HepG2 (cell line): Measurements from ENCODE around the gene RREB1. TPM values are rescaled to one million over a fixed set of nuclear protein-coding genes. Genes with fewer than 3 reads are reported as not detected.
A peak's percentile ranks its signal among the peaks of the same experiment; 100 is the strongest.

ENCODE experiments used
- CBFB ChIP-seq: sonication (generic); formaldehyde crosslinking; IDR thresholded peaks from 2 replicates; pipeline ENCODE4 v1.4.0; 2020; ENCODE audit warnings: missing genetic modification reagents
- ISL2 ChIP-seq: sonication (generic); formaldehyde crosslinking; IDR thresholded peaks from 2 replicates; pipeline ENCODE4 v1.5.0; 2020; ENCODE audit warnings: missing genetic modification reagents
- KLF11 ChIP-seq: IDR thresholded peaks from 2 replicates; pipeline ENCODE4 v1.6.1; 2016; ENCODE audit warnings: missing compliant biosample characterization
- PHF20 ChIP-seq: sonication (generic); formaldehyde crosslinking; IDR thresholded peaks from 2 replicates; pipeline ENCODE4 v1.5.0; 2020; ENCODE audit warnings: mild to moderate bottlenecking, missing genetic modification reagents
- SMAD3 ChIP-seq: sonication (generic); formaldehyde crosslinking; IDR thresholded peaks from 2 replicates; pipeline ENCODE4 v1.4.0; 2020; ENCODE audit warnings: missing genetic modification reagents
- SRSF1 ChIP-seq: fragments of 200-400 bp; formaldehyde crosslinking; optimal IDR thresholded peaks from 2 replicates; pipeline ENCODE3; 2017; ENCODE audit warnings: mild to moderate bottlenecking, low read depth, low read length, moderate library complexity
- TOPORS ChIP-seq: sonication (generic); formaldehyde crosslinking; IDR thresholded peaks from 2 replicates; pipeline ENCODE4 v1.8.0; 2023; ENCODE audit warnings: mild to moderate bottlenecking, missing genetic modification reagents
- YEATS4 ChIP-seq: sonication (generic); formaldehyde crosslinking; IDR thresholded peaks from 2 replicates; pipeline ENCODE4 v1.4.0; 2020; ENCODE audit warnings: missing genetic modification reagents, borderline replicate concordance
- ZNF20 ChIP-seq: sonication (generic); formaldehyde crosslinking; IDR thresholded peaks from 2 replicates; pipeline ENCODE4 v1.4.0; 2020; ENCODE audit warnings: mild to moderate bottlenecking, moderate library complexity, missing genetic modification reagents
- ZNF251 ChIP-seq: sonication (generic); formaldehyde crosslinking; IDR thresholded peaks from 2 replicates; pipeline ENCODE4 v1.9.0; 2021; ENCODE audit warnings: mild to moderate bottlenecking, missing genetic modification reagents
- ZNF318 ChIP-seq: sonication (generic); formaldehyde crosslinking; IDR thresholded peaks from 2 replicates; pipeline ENCODE4 v1.4.0; 2020; ENCODE audit warnings: mild to moderate bottlenecking, missing genetic modification reagents
- ZNF333 ChIP-seq: sonication (generic); formaldehyde crosslinking; IDR thresholded peaks from 2 replicates; pipeline ENCODE4 v1.4.0; 2020; ENCODE audit warnings: mild to moderate bottlenecking, missing genetic modification reagents, borderline replicate concordance
- ZNF430 ChIP-seq: sonication (generic); formaldehyde crosslinking; IDR thresholded peaks from 2 replicates; pipeline ENCODE4 v1.9.0; 2021; ENCODE audit warnings: mild to moderate bottlenecking, missing genetic modification reagents
- ZNF543 ChIP-seq: sonication (generic); formaldehyde crosslinking; IDR thresholded peaks from 2 replicates; pipeline ENCODE4 v1.4.0; 2020; ENCODE audit warnings: mild to moderate bottlenecking, missing genetic modification reagents
- ZNF550 ChIP-seq: sonication (generic); formaldehyde crosslinking; IDR thresholded peaks from 2 replicates; pipeline ENCODE4 v1.4.0; 2020; ENCODE audit warnings: mild to moderate bottlenecking, missing genetic modification reagents, borderline replicate concordance
- ZNF570 ChIP-seq: sonication (generic); formaldehyde crosslinking; IDR thresholded peaks from 2 replicates; pipeline ENCODE4 v1.4.0; 2020; ENCODE audit warnings: mild to moderate bottlenecking, missing genetic modification reagents, borderline replicate concordance
- ZSCAN5A ChIP-seq: sonication (generic); formaldehyde crosslinking; IDR thresholded peaks from 2 replicates; pipeline ENCODE4 v1.8.0; 2022; ENCODE audit warnings: mild to moderate bottlenecking, missing genetic modification reagents, borderline replicate concordance
- polyA plus RNA-seq, 8 experiments: library from polyadenylated mRNA; depleted of rRNA in 3 of 8; stranded (reverse) in 7 of 8; unstranded in 1 of 8; fragments of >200 nt; fragmentation: Illumina TruSeq in 4 of 8; extraction: Trizol in 4 of 8; gene quantifications; 2 replicates each; pipeline versions ENCODE4 v1.2.1 to v1.2.3, GENCODE V29; 2011 to 2016; ENCODE audit warnings: low read depth in 4 of 8, missing spikeins in 1 of 8, mixed read lengths in 1 of 8; ENCODE audit not compliant: insufficient read depth in 1 of 8
- total RNA-seq, 5 experiments: library from RNA; depleted of rRNA; stranded (reverse); fragments of >200 nt; fragmentation: Illumina TruSeq; extraction: Trizol; gene quantifications; 2 replicates each; pipeline ENCODE4 v1.2.3, GENCODE V29; 2016; ENCODE audit warnings: low read depth in 1 of 5
- TF ChIP-seq, protein P1 (sequence below): sonication (generic); formaldehyde crosslinking; IDR thresholded peaks from 2 replicates; pipeline ENCODE4 v1.4.0; 2020; ENCODE audit warnings: mild to moderate bottlenecking, missing genetic modification reagents

The RREB1 gene
- total and polyA plus RNA-seq, 2 of the 13 experiments (the other 11 are each of a cell fraction or from before 2014, with no cell fraction given) = 6.1 to 23.2 TPM

- TF ChIP-seq ZNF20 (CRISPR knock-in tag) = no peak
- TF ChIP-seq ZNF550 = no peak
- no peak for TF ChIP-seq ZSCAN5A
- no peak for TF ChIP-seq ZNF430 (CRISPR knock-in tag)
- TF ChIP-seq CBFB (CRISPR knock-in tag) = no peak
- no peak for TF ChIP-seq SMAD3 (CRISPR knock-in tag)
- TF ChIP-seq SRSF1 = no peak
- TF ChIP-seq, protein P1, sequence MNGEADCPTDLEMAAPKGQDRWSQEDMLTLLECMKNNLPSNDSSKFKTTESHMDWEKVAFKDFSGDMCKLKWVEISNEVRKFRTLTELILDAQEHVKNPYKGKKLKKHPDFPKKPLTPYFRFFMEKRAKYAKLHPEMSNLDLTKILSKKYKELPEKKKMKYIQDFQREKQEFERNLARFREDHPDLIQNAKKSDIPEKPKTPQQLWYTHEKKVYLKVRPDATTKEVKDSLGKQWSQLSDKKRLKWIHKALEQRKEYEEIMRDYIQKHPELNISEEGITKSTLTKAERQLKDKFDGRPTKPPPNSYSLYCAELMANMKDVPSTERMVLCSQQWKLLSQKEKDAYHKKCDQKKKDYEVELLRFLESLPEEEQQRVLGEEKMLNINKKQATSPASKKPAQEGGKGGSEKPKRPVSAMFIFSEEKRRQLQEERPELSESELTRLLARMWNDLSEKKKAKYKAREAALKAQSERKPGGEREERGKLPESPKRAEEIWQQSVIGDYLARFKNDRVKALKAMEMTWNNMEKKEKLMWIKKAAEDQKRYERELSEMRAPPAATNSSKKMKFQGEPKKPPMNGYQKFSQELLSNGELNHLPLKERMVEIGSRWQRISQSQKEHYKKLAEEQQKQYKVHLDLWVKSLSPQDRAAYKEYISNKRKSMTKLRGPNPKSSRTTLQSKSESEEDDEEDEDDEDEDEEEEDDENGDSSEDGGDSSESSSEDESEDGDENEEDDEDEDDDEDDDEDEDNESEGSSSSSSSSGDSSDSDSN = peak; percentile 40
- TF ChIP-seq ISL2 (CRISPR knock-in tag) = peak; percentile 60
- TF ChIP-seq ZNF251 (CRISPR knock-in tag) = no peak
- TF ChIP-seq YEATS4 (CRISPR knock-in tag) = peak; percentile 49
- no peak for TF ChIP-seq KLF11
- TF ChIP-seq PHF20 = no peak
- peak; percentile 50; the same call in 1 of the 2 replicates for TF ChIP-seq TOPORS (CRISPR knock-in tag)
- TF ChIP-seq ZNF543 = peak; percentile 62; the same call in 1 of the 2 replicates
- 0 out of 2 replicates have a peak, but pooled peaks have one; percentile 34 for TF ChIP-seq ZNF318 (CRISPR knock-in tag)
- TF ChIP-seq ZNF570 = no peak
- TF ChIP-seq ZNF333 (CRISPR knock-in tag) = no peak
Observed at GRCh38 chr6:7106752-7107577, 796 bp upstream of the RREB1 start (continued).
